Large intestine (tissue), 3 donors: ENCODE results near the gene TP63. TPM values are rescaled to one million over a fixed set of nuclear protein-coding genes. Genes with fewer than 3 reads are reported as not detected.

Experiments
- DNase-seq, 2 donors: peaks; one replicate each; pipeline versions ENCODE4 v3.0.0 to v3.0.0-alpha.2; 2013
- H3K27ac ChIP-seq: one replicate; pipeline ENCODE4 v1.5.1; 2013; ENCODE audit warnings: low read length
- H3K27me3 ChIP-seq: 2 replicates; pipeline ENCODE4 v1.6.1; 2013; ENCODE audit warnings: low read length; ENCODE audit not compliant: control insufficient read depth, insufficient read depth
- H3K36me3 ChIP-seq: 2 replicates; pipeline ENCODE4 v1.6.1; 2013; ENCODE audit warnings: low read length; ENCODE audit not compliant: control insufficient read depth, insufficient read depth
- H3K4me1 ChIP-seq: one replicate; pipeline ENCODE4 v1.6.1; 2013; ENCODE audit warnings: low read length; ENCODE audit not compliant: control insufficient read depth, insufficient read depth
- H3K4me3 ChIP-seq: one replicate; pipeline ENCODE4 v1.5.1; 2013; ENCODE audit warnings: low read length
- H3K9me3 ChIP-seq: one replicate; pipeline ENCODE4 v1.6.1; 2013; ENCODE audit warnings: mild to moderate bottlenecking, low read depth, low read length, moderate library complexity; ENCODE audit not compliant: control insufficient read depth
- WGBS: methylation state at CpG from one replicate; pipeline ENCODE4 v1.1.5; 2013; ENCODE audit warnings: low lambda C conversion rate; ENCODE audit not compliant: insufficient coverage; 5-methylcytosine and 5-hydroxymethylcytosine counted together
- polyA plus RNA-seq: library from polyadenylated mRNA; unstranded; fragments of 120-200 nt; gene quantifications from one replicate; pipeline ENCODE4 v1.2.1, GENCODE V29; 2013

The TP63 gene
- polyA plus RNA-seq, 1 donor: 0.07 TPM

DNA sequence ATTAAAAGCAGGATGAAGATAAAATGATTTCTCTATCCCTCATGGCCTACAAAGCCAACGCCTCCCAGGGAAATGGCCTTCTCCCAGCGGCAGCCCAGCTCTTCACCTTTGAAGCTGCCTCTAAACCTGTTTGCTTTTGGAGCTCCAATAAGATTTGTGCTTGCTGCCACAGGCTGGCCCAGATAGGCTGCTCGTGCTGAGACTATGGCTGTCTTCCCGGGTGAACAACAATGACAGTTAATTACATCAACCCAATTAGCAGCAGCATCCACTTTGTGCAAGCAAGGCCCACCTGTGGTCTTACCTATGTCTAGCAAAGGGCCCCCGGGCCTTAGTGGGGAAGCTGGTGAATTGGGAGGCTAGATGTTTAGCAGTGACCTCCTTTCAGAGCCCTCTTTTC, 309.9 kb downstream of the TP63 start:
- H3K4me3 ChIP-seq: no peak overlapping the region
- no CpG with 5 or more reads among the region's 5 CpGs for WGBS
- H3K9me3 ChIP-seq: no peaks in the 10 kb centered on the region
- DNase-seq: peak in 1 of 2 donors; percentile 49
- H3K36me3 ChIP-seq: no peaks in the 10 kb centered on the region
- H3K27ac ChIP-seq: peak overlapping the region; percentile 36
- no peaks in the 10 kb centered on the region for H3K27me3 ChIP-seq
- peaks cover 12% of the 10 kb centered on the region for H3K4me1 ChIP-seq

DNA sequence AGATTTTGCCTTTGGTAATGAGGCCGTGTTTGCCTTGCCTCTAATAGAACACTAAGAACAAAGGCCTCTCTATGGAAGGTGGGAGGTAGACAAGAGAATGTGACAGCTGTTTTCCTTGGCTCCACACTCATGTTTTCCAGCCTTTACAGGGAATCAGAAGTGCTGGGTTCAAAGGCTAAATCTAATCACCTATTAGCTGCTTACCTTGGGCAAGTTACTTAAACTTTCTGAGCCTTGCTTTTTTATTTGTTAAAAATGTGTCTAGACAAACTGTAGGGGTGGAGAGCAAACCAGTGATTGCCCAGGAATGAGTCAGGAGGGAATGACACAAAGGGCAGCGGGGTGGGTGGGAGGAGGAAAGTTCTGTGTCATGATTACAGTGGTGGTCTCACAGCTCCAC, 310.5 kb downstream of the TP63 start:
- peak; percentile 55 to 89 for DNase-seq
- no peaks in the 10 kb centered on the region for H3K27me3 ChIP-seq
- no peaks in the 10 kb centered on the region for H3K36me3 ChIP-seq
- H3K27ac ChIP-seq: peak overlapping the region; percentile 36
- H3K4me1 ChIP-seq: peaks cover 12% of the 10 kb centered on the region
- no CpG with 5 or more reads among the region's 2 CpGs for WGBS
- no peak overlapping the region for H3K4me3 ChIP-seq
- no peaks in the 10 kb centered on the region for H3K9me3 ChIP-seq

DNA sequence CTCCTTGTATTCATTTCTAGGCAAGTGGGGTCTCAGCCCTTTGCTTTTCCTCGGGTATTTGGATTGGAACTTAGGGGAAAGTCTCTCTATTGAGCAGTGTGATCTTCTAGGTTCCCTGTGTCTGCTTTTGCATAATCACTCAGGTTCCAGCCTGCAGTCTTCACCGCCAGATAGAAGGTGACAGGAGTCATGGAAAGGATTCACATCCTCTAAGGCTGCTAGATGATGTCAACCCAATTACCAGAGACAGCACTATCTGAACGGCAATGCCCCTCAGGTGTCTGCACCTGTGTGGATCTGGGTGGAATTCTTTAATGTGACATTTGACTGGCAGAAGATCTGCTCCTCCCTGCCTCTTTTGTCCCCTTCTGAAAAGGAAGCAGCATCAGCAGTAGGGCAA, 311.8 kb downstream of the TP63 start:
- H3K9me3 ChIP-seq: no peaks in the 10 kb centered on the region
- peaks cover 12% of the 10 kb centered on the region for H3K4me1 ChIP-seq
- DNase-seq: no peak
- no peak overlapping the region for H3K4me3 ChIP-seq
- H3K27ac ChIP-seq: no peak overlapping the region
- H3K27me3 ChIP-seq: no peaks in the 10 kb centered on the region
- no peaks in the 10 kb centered on the region for H3K36me3 ChIP-seq
- WGBS: no CpG with 5 or more reads among the region's 3 CpGs

DNA sequence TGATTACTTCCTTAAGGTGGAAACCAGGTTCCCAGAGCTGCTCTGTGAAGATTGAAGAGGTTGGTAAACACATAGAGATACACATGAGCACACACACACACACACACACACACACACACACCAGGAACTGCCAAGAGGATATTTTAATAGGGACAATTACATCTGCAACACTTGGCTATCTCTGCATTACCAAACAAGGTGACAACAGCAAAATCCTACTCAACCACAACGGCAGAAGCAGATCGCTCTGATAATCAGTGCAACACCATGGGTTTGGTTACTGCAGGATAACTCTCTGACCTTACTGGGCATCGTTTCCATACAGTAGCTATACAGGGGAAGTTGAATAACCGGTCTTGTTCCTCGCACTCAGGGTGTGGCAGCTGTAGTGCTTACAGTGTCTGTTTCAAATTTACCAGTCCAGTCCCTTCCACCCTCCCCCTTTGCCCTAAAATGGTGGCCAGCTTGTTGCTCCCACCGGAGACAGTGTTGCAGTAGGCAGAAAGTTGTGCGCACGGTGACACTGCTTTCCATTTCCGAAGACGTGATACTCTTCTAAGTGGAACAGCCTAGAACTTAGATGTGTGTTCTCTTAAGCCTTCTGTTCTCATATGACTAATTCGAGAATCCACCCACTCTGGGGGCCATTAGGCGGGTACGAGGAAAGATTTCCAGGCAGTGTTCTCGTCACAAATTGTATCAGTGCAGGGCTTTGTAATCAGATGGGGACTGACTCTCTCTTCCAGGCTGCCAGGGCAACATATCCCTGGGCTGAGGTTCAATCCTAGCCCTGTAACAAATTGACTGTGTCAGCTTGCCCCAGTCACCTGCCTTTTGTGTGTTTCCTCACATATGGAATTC, 313.3 kb downstream of the TP63 start:
- H3K9me3 ChIP-seq: no peaks in the 10 kb centered on the region
- no peaks in the 10 kb centered on the region for H3K36me3 ChIP-seq
- peaks cover 12% of the 10 kb centered on the region for H3K4me1 ChIP-seq
- H3K27me3 ChIP-seq: no peaks in the 10 kb centered on the region
- H3K4me3 ChIP-seq: no peak overlapping the region
- DNase-seq: peak; percentile 52 to 76
- H3K27ac ChIP-seq: no peak overlapping the region
- WGBS: 100% methylated on average over 4 of the region's 14 CpGs

DNA sequence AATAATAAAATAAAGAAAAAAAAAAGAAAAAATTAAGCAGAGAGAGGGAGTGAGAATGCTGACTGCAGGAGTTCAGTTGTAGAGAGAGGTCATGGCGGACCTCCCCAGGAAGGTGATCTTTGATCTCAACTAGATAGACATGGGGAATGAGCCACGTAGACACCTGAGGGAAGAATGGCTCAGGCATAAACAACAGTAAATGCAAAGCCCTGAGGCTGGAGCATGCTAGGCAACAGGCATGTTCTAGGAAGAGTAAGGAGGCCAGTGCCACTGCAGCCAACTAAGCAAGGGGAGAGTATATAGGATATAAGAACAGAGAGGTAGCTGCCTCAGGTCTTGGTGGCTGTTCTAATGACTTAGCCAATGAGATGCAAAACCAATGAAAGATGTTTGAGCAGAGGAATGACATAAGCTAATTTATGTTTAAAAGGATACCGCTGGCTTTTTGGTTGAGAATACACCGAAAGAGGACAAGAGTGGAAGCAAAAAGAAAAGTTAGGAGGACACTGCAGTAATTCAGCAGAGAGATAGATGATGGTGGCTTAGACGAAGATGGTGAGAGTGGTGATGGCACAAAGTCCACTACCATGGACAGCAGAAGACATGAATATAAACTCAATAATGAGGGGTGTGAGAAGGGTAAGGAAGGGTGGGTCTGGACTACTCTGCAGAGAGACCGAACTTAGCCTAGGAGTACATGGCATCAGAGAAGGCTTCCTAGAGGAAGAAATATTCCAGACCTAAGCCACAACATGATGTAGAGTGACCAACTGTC, 314.9 kb downstream of the TP63 start:
- no peaks in the 10 kb centered on the region for H3K36me3 ChIP-seq
- H3K4me1 ChIP-seq: peaks cover 6% of the 10 kb centered on the region
- no peak overlapping the region for H3K27ac ChIP-seq
- no peak for DNase-seq
- H3K27me3 ChIP-seq: no peaks in the 10 kb centered on the region
- 92% methylated on average over 4 of the region's 6 CpGs for WGBS
- no peak overlapping the region for H3K4me3 ChIP-seq
- no peaks in the 10 kb centered on the region for H3K9me3 ChIP-seq
